Inflammatory macrophage (primary cell): ENCODE measurements around the gene HMGA1.

Experiments used
- DNase-seq, 2 donors: peaks; one replicate each; pipeline ENCODE4 v3.0.0-alpha.2; 2020 to 2022

The HMGA1 gene

GRCh38 chr6:34223956-34224940 is 12.4 kb upstream of the HMGA1 start:
- DNase-seq: peak; percentile 94 to 98

- no peak for DNase-seq
Measured at GRCh38 chr6:34225551-34225950, 11.1 kb upstream of the HMGA1 start.

- DNase-seq: no peak
Measured at GRCh38 chr6:34226066-34226465, 10.6 kb upstream of the HMGA1 start.

DNA sequence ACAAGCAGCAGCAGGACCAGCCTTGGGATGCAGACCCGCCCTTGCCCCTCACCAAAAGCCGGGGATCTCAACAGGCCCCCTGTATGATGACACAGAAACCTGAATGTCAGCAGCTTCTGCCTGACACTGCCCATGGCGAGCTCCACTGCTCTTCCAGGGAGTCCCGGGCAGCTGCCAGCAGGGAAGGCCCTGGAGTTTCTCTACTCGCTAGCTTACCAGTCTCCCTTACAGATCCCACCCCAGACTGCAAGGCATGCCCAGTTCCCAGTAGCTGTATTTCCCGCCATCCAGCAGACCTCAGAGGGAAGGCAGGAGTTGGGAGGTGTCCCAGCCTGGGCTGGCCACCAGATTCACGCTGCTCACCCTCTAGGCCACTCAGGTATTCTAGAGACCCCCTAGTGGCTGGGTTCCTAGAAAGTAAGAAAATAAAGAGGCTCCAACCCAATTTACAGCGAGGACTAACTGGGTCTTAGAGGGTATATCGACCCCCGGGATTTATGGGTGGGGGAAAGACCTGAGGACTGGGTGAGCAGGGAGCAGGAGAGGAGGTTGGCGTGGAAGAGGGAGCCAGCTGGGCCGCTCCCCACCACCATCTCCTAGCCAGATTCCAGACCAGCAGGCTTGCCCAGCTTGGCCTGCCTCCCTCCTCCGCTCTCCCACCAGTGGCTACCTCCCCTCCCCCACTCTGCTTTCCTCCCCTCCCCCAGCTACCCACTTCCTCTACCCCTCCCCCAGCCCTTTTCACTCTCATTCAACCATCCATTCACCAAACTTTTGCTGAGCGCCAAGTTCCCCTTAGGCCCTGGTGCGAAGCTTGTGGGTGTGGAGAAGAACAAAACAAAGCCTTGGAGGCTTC is 9.7 kb upstream of the HMGA1 start:
- peak; percentile 42 to 61 for DNase-seq

GRCh38 chr6:34227761-34228421 is 8.8 kb upstream of the HMGA1 start:
- DNase-seq: peak; percentile 27 to 67

- DNase-seq: no peak
Measured at GRCh38 chr6:34229877-34230276, 6.8 kb upstream of the HMGA1 start.

DNA sequence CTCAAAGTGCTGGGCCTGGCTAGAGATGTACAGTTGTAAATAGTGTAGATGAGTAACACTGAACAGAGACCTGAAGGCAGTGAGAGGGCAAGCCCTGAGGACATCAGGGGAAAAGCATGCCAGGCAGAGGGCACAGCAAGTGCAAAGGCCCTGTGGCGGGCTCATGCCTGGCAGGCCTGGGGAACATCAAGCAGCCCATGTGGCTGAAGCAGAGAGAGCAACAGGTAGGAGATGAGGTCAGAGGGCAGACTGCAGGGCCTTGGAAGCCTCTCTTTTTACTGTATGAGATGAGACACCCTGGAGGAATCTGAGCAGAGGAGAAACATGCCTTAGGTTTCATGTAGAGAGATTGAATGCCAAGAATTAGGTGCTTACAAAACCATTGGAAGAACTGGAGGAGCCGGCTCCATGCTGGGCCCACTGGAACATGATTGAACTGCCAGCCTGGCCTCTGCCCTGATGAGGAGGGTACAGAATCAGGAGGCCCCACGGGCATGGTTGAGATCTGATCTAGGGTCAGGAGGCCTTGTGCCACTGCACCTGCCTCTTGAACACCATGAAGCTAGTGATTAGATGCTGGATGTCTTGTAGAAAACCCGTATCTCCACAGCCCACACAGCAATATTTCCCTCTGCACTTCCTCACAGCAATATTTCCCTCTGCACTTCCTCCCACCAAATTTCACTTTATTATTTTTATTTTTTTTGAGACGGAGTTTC is 5.9 kb upstream of the HMGA1 start:
- peak; percentile 31 to 39 for DNase-seq

DNA sequence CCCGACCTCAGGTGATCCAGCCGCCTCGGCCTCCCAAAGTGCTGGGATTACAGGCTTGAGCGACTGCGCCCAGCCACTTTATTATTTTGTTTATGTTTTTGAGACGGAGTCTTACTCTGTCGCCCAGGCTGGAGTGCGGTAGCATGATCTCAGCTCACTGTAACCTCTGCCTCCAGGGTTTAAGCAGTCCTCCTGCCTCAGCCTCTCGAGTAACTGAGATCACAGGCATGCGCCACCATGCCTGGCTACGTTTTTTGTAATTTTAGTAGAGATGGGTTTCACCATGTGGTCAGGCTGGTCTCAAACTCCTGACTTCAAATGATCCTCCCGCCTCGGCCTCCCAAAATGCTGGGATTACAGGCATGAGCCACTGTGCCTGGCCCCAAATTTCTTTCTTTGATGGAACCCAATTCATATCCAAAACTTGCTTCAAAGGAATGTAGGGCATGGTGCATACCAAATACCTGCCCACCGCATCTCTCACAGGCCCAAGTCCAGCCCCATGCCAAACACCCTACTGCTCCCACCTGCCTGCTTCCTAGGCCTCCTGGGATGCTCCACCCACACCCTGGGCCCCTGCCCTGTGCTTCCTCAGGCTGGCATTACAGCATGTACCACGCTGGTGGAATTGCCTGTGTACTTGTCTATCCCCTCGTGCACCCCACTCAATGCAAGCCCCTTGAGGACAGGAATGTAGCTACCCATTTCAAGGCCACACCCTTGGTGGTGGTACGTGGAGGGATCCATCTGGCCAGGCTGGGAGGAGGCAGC is 4.9 kb upstream of the HMGA1 start:
- no peak for DNase-seq

GRCh38 chr6:34232901-34233300 is 3.8 kb upstream of the HMGA1 start:
- DNase-seq: no peak

DNA sequence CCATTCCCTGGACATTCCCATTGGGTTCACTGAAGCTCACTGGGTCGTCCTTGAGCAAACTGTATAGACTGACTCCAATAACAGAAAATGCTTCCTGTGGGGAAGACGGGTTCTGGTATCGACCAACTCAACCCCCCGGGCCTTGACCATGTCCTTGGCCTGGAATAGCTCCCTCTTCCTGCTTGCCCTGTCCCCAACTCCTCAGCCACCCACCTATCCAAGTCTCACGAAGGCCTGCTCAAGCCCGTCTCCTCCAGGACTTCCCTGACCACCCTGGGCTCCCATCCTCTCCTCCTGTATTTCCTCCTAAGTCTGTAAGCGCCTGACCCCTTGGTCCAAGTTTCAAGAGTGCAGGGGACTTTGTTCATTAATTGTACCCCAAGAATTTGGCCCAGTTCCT is 2.8 kb upstream of the HMGA1 start:
- DNase-seq: no peak

GRCh38 chr6:34234667-34235306 is 1.9 kb upstream of the HMGA1 start:
- DNase-seq: no peak

DNA sequence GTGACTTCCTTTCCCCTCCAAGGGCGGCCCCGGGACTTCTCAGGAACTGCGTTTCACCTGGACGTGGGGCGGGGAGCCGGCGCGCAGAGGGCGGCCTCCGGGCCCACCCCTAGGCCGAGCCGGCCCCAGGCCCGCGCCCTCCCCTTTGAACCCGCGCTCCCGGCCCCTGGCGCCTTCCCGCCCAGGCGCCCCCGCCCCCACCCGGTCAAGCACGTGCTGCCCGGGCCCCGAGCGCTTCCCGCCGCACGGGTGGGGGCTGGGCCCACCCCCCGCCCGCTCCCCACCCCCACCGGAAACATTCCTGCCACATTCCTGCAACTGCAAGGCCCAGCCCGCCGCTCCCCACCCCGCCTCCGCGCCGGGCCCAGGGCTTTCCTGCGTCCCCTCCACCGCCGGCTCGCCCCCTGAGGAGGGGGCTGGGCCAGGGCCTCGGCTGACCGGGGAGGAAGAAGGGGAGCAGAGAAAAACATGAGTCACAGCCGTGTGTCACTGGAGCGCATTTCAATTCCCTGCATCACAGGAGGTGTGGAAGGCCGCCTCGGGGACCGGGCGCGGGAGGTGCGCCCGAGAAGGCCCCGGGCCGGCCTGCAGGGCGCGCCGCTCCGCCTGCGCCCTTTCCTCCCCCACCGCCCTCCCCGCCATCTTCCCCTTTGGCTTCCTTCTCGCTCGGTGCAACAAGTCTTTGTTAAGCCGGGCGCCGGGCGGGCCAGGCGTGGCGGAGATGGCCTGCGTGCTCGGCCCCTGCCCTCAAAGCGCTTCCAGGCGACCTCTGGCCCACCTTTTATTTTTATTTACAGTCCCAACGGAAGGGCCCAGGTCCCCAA is 1.2 kb upstream of the HMGA1 start:
- DNase-seq: peak; percentile 53 to 75

DNA sequence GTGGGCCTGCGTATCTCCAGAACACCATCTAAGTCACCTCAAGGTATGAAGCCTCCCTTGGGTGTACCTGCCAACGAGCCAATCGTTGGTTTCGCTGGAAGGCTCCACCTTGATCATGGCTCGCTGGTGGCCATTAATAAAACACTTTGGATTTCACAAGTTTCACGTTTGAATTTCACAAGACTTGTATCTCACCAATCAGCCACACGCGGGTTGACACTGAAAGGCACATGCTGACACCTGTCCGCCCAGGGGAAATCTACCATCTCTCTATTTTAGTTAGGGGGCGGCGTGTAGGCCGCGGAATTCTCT is 586 bp upstream of the HMGA1 start:
- peak in 1 of 2 donors; percentile 16 for DNase-seq

GRCh38 chr6:34237316-34237721 is 646 bp downstream of the HMGA1 start:
- DNase-seq: peak in 1 of 2 donors; percentile 21

GRCh38 chr6:34237722-34238584 is 1.3 kb downstream of the HMGA1 start:
- peak in 1 of 2 donors; percentile 55 for DNase-seq

DNA sequence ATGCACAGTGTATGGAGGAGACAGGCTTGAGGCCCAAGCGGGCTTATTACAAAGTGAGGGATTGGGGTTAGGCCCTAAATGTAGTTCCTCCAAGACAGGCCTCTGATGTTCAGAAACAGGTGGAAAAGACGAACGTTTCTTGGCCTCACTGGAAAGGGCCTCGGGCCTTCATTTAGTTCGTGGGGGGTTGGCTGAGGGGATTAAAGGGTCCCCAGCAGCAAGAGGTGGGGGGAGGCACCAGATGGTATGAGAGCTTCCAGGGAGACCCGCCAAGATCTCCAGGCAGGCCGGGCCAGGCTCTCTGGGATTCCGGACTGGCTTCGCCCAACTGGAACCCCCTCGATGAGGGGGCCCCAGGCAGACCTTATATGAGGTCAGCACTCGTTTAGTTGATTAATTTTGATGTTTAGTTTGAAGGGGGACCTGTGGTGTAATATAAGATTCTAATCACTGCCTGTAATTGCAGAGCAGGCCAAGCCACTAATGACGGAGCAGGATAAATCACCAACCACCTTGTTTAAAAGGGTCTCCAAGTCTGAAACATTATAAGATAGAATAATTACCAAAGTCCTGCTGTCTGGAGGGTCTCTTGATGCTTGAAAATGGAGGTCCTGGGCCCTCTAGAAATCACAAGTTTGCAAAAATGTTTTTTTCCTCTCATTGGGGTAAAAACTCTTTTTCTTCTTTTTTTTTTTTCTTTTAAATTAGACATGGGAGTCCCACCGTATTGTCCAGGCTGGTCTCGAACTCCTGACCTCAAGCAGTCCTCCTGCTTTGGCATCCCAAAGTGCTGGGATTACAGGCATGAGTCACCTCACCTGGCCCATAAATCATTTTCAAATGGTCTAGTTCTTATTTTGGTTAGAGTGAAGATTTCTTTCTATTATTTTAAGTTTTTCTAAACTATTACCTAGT is 2.2 kb downstream of the HMGA1 start:
- DNase-seq: no peak

DNA sequence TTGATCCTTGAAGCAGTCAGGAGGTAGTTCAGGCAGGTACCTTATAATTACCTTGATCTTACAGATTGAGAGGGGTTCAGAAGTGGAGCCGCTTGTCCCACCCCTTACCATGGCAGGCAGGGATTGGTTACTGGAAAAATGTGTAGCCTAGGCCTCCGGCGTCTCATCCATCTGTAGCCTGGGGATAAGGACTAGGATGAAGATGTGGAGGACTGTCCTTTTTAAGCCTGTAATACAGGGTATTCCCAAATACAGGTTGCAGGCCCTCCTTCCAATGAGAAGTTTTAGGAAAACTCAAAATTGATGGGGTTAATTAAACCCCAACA is 2.8 kb downstream of the HMGA1 start:
- no peak for DNase-seq

GRCh38 chr6:34239893-34240292 is 3.2 kb downstream of the HMGA1 start:
- DNase-seq: no peak
